K562 (cell line): ENCODE results near the gene E2F1. TPM values are rescaled to one million over a fixed set of nuclear protein-coding genes. Genes with fewer than 3 reads are reported as not detected.

Experiments used
- ADNP ChIP-seq: fragments of 200-800 bp; sonication (Bioruptor generic); IDR thresholded peaks from 2 replicates; pipeline ENCODE4 v1.6.1; 2016; ENCODE audit warnings: missing genetic modification characterization, missing compliant biosample characterization
- BDP1 ChIP-seq: IDR thresholded peaks from 3 replicates; pipeline ENCODE4 v1.6.1; 2011; ENCODE audit not compliant: insufficient read length, insufficient read depth
- CREB1 ChIP-seq, 2 experiments: sonication (generic) in 1 of 2; formaldehyde crosslinking in 1 of 2; IDR thresholded peaks; 2 replicates each; pipeline versions ENCODE4 v1.6.1 to v1.8.0; 2012 to 2022; ENCODE audit warnings: inconsistent platforms in 1 of 2, mild to moderate bottlenecking in 1 of 2, missing genetic modification reagents in 1 of 2, moderate library complexity in 1 of 2
- FOS ChIP-seq: IDR thresholded peaks from 3 replicates; pipeline ENCODE4 v1.6.1; 2011; ENCODE audit not compliant: insufficient read length; ENCODE audit errors: extremely low read depth
- MAFF ChIP-seq: IDR thresholded peaks from 2 replicates; pipeline ENCODE4 v1.6.1; 2012; ENCODE audit warnings: low read length, improper control_type of control experiment
- MBD2 ChIP-seq: sonication (generic); IDR thresholded peaks from 2 replicates; pipeline ENCODE4 v1.6.1; 2016; ENCODE audit warnings: low read depth, borderline replicate concordance
- NR1H2 ChIP-seq: sonication (generic); formaldehyde crosslinking; IDR thresholded peaks from 2 replicates; pipeline ENCODE4 v1.4.0; 2020; ENCODE audit warnings: mild to moderate bottlenecking, missing genetic modification reagents
- NUFIP1 ChIP-seq: fragments of 450-650 bp; IDR thresholded peaks from 2 replicates; pipeline ENCODE4 v1.6.1; 2018; ENCODE audit not compliant: partially characterized antibody
- PHF8 ChIP-seq: fragments of 200-600 bp; sonication (generic); IDR thresholded peaks from 2 replicates; pipeline ENCODE4 v1.6.1; 2012; ENCODE audit warnings: mixed run types, mild to moderate bottlenecking, inconsistent platforms, low read length, moderate library complexity, borderline replicate concordance
- RBBP5 ChIP-seq: fragments of 200-600 bp; sonication (generic); IDR thresholded peaks from 2 replicates; pipeline ENCODE4 v1.6.1; 2012; ENCODE audit warnings: borderline replicate concordance, mild to moderate bottlenecking, low read length, control low read depth, inconsistent platforms; ENCODE audit not compliant: insufficient read depth, poor library complexity, severe bottlenecking
- SMARCC2 ChIP-seq: fragments of 450-650 bp; IDR thresholded peaks from 2 replicates; pipeline ENCODE4 v1.6.1; 2017; ENCODE audit warnings: antibody characterized with exemption, moderate library complexity, mild to moderate bottlenecking, low read depth
- TEAD1 ChIP-seq, 2 experiments: fragments of 450-650 bp in 1 of 2; sonication (generic) in 1 of 2; formaldehyde crosslinking; IDR thresholded peaks; 2 replicates each; pipeline versions ENCODE4 v1.4.0 to v1.8.0; 2020 to 2022; ENCODE audit warnings: mild to moderate bottlenecking in 2 of 2, missing genetic modification reagents in 1 of 2
- THRAP3 ChIP-seq: fragments of 450-650 bp; IDR thresholded peaks from 2 replicates; pipeline ENCODE4 v1.6.1; 2016; ENCODE audit warnings: mild to moderate bottlenecking, inconsistent platforms, borderline replicate concordance
- ZNF239 ChIP-seq: fragments of 250-450 bp; sonication (Bioruptor Pico); IDR thresholded peaks from 2 replicates; pipeline ENCODE4 v1.4.0; 2020; ENCODE audit warnings: mild to moderate bottlenecking
- ZNF274 ChIP-seq: IDR thresholded peaks from 2 replicates; pipeline ENCODE4 v1.6.1; 2011; ENCODE audit warnings: low read depth, mild to moderate bottlenecking, low read length, moderate library complexity, borderline replicate concordance
- polyA plus RNA-seq, 8 experiments: library from polyadenylated mRNA; depleted of rRNA in 4 of 8; stranded (reverse) in 5 of 8; unstranded in 3 of 8; fragments of >200 nt; fragmentation: Nextera tagmentation in 2 of 8; fragmentation: Illumina TruSeq in 1 of 8; extraction: Ambion mirVana in 2 of 8; extraction: Trizol in 1 of 8; gene quantifications; 2 replicates each; pipeline versions ENCODE4 v1.2.1 to v1.2.3, GENCODE V29; 2011 to 2014; ENCODE audit warnings: inconsistent platforms in 1 of 8, missing spikeins in 1 of 8
- total RNA-seq, 7 experiments: library from RNA; depleted of rRNA in 6 of 7; stranded (reverse); fragments of >200 nt in 6 of 7; fragmentation: Illumina TruSeq in 2 of 7; extraction: Trizol in 2 of 7; gene quantifications; 2 replicates each; pipeline versions ENCODE4 v1.2.1 to v1.2.3, GENCODE V29; 2011 to 2021; ENCODE audit warnings: low replicate concordance in 1 of 7
- TF ChIP-seq, protein P1 (sequence below): fragments of 450-650 bp; formaldehyde crosslinking; IDR thresholded peaks from 2 replicates; pipeline ENCODE4 v1.4.0; 2020; ENCODE audit warnings: mild to moderate bottlenecking, mixed read lengths
- TF ChIP-seq, protein P2 (sequence below): IDR thresholded peaks from 2 replicates; pipeline ENCODE4 v1.6.1; 2011; ENCODE audit not compliant: insufficient read length; ENCODE audit errors: extremely low read depth
- TF ChIP-seq, protein P3 (sequence below): fragments of 150-350 bp; IDR thresholded peaks from 2 replicates; pipeline ENCODE4 v1.6.1; 2014; ENCODE audit warnings: low read depth, mild to moderate bottlenecking, low read length, borderline replicate concordance

E2F1 gene
- total and polyA plus RNA-seq, 9 of the 15 experiments (the other 6 are each of a cell fraction or from before 2014, with no cell fraction given), result 0.14 to 30.6 (median 13.1) TPM

DNA sequence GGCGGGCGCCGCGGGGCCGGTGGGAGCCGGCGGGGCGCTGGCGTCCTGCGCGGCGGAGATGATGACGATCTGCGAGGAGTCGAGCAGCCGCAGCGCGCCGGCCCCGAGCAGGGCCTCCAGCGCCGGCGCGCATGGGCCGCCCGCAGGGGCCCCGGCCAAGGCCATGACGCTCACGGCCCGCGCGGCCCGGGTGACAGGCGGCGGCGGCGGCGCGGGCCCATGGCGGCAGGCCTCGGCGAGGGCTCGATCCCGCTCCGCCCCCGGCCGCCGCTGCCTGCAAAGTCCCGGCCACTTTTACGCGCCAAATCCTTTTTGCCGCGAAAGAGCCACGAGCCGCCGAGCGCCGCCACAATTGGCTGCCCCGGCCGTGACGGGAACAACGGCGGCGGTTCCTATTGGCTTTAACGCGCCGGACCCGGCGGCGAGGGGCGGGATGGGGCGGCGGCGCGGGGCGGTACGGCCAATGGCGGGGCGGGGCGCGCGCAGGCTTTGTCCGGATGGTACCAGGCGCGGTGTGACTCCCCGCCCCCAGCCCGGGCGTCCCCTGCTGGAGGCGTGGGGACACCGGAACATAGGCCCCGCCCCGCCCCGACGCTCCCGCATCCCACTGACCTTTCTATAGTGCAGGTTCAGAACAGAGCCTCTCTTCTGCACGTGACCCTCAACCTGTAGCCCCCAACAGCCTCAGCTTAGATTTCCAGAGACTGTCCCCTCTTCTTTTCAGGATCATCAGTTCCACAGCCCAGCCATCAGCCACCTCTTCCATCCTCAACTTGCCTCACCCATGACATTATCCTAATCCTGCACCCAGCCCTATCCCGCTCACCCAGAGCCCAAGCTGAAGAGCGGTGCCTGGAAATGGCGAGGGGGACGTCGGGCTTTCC lies at the start of gene E2F1 (continued):
- TF ChIP-seq, protein P1, sequence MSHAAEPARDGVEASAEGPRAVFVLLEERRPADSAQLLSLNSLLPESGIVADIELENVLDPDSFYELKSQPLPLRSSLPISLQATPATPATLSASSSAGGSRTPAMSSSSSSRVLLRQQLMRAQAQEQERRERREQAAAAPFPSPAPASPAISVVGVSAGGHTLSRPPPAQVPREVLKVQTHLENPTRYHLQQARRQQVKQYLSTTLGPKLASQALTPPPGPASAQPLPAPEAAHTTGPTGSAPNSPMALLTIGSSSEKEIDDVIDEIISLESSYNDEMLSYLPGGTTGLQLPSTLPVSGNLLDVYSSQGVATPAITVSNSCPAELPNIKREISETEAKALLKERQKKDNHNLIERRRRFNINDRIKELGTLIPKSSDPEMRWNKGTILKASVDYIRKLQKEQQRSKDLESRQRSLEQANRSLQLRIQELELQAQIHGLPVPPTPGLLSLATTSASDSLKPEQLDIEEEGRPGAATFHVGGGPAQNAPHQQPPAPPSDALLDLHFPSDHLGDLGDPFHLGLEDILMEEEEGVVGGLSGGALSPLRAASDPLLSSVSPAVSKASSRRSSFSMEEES (CRISPR knock-in tag), result peak; percentile 41; the same call in 1 of the 2 replicates
- TF ChIP-seq, protein P2, sequence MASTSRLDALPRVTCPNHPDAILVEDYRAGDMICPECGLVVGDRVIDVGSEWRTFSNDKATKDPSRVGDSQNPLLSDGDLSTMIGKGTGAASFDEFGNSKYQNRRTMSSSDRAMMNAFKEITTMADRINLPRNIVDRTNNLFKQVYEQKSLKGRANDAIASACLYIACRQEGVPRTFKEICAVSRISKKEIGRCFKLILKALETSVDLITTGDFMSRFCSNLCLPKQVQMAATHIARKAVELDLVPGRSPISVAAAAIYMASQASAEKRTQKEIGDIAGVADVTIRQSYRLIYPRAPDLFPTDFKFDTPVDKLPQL, result no peak
- TF ChIP-seq MBD2, result peak; percentile 54; the same call in 1 of the 2 replicates
- no peak for TF ChIP-seq ADNP (tag)
- no peak for TF ChIP-seq THRAP3
- TF ChIP-seq NR1H2, result no peak
- no peak for TF ChIP-seq ZNF239 (CRISPR knock-in tag)
- peak; percentile 79 for TF ChIP-seq CREB1 (IDR thresholded peaks at IDR 0.05)
- TF ChIP-seq CREB1 (CRISPR knock-in tag; IDR thresholded peaks at IDR 0.05), result peak; percentile 80
- TF ChIP-seq SMARCC2, result no peak
- TF ChIP-seq, protein P3, sequence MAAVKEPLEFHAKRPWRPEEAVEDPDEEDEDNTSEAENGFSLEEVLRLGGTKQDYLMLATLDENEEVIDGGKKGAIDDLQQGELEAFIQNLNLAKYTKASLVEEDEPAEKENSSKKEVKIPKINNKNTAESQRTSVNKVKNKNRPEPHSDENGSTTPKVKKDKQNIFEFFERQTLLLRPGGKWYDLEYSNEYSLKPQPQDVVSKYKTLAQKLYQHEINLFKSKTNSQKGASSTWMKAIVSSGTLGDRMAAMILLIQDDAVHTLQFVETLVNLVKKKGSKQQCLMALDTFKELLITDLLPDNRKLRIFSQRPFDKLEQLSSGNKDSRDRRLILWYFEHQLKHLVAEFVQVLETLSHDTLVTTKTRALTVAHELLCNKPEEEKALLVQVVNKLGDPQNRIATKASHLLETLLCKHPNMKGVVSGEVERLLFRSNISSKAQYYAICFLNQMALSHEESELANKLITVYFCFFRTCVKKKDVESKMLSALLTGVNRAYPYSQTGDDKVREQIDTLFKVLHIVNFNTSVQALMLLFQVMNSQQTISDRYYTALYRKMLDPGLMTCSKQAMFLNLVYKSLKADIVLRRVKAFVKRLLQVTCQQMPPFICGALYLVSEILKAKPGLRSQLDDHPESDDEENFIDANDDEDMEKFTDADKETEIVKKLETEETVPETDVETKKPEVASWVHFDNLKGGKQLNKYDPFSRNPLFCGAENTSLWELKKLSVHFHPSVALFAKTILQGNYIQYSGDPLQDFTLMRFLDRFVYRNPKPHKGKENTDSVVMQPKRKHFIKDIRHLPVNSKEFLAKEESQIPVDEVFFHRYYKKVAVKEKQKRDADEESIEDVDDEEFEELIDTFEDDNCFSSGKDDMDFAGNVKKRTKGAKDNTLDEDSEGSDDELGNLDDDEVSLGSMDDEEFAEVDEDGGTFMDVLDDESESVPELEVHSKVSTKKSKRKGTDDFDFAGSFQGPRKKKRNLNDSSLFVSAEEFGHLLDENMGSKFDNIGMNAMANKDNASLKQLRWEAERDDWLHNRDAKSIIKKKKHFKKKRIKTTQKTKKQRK, result peak; percentile 26; the same call in 1 of the 2 replicates
- TF ChIP-seq RBBP5, result peak; percentile 49
- TF ChIP-seq TEAD1 (CRISPR knock-in tag; IDR thresholded peaks at IDR 0.05), result no peak
- TF ChIP-seq ZNF274, result no peak
- no peak for TF ChIP-seq MAFF
- no peak for TF ChIP-seq NUFIP1
- peak; percentile 75 for TF ChIP-seq FOS
- peak; percentile 40; the same call in 1 of the 2 replicates for TF ChIP-seq PHF8
- no peak for TF ChIP-seq BDP1
